ENCODE data around the gene TNIK.
"Not testable (repeated sequence)": the region's sequence is repeated elsewhere in the genome, so short reads cannot be mapped to it uniquely, and the experiment has no call there.

Gene TNIK

DNA sequence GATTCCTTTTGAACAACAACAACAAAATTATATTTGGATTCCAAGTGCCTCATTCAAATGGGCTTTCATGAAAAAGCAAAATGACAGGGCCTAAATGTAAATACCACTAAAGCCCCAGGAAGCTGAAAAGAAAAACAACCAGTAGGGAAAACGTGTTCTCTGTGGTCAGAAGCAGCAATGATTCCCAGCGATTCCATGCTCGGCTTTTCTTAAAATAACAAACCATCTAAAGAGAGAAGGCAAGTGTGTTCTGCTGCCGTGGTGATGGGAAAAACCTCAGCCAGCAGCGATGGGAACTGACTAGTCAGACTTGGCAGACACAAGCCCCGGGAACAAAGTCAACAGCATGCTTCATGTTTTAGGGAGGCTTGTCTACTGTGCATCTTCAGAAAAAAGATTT, 153.6 kb downstream of the TNIK start:
- DNase-seq, result no peak

DNA sequence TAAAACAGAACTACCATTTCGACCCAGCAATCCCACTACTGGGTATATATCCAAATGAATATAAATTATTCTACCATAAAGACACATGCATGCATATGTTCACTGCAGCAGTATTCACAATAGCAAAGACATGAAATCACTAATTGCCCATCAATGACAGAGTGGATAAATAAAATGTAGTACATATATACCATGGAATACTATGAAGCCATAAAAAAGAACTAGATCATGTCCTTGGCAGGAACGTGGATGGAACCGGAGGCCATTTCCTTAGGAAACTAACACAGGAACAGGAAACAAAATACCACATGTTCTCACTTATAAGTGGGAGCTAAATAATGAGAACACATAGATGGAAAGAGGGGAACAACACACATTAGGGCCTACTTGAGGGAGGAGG, 154.4 kb downstream of the TNIK start:
- DNase-seq, result not testable (repeated sequence)

- DNase-seq, result not testable (repeated sequence)
These were observed 155.7 kb downstream of the TNIK start for GRCh38 chr3:171304498-171304897.

DNA sequence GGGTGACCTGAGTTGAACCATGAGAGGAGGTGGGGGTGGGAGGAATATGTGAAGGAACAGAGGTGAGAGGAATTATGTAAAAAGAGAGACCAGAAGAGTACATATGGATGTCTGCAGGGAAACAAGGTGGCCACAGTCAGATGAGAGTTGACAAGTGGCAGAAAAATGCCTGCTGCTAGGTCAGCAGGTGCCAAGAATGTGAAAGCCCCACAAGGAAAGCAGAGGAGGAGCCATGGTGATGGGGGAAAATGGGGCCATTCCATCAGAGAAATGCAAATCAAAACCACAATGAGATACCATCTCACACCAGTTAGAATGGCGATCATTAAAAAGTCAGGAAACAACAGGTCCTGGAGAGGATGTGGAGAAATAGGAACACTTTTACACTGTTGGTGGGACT, 156.2 kb downstream of the TNIK start:
- DNase-seq, result not testable (repeated sequence)

DNA sequence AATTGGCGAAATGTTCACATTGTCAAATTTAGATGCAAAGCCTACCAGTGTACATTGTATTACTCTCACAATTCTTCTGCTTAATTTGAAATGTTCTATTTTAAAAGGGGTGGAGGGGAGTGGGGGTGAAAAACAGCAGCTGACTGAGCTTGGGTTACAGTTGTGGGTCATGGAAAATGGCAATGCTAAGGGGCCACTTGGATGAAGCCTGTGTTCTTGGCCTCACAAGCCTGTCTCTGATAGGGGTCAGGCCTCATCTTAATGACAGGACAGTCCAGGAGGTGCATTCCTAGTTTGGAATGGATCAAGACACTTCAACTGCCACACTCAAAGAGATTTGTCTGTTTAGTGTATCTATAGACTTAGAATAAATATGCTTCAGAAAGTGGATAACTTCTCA, 158.2 kb downstream of the TNIK start:
- no peak for DNase-seq

GRCh38 chr3:171301002-171301401, 159.2 kb downstream of the TNIK start:
- DNase-seq, result no peak

DNA sequence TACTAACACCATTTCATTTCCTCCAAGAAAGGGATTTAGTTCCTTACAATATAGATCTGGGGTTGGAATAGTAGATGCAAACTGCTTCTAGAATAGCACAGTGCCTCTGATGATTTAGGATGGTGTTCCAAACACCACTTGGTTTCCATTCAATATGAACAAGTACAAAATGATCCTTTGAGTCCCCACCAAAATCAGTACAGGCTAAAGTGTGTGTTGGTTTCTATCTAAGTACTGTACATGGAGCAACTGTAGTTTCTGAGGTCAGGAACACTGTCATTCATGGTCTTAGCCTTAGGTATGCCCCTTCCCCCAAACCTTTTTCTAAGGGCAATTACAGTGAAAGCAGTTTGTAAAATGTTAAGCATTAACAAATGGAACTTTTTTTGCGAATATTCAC, 162.3 kb downstream of the TNIK start:
- no peak for DNase-seq

GRCh38 chr3:171297207-171297606, 163.0 kb downstream of the TNIK start:
- DNase-seq, result no peak

DNA sequence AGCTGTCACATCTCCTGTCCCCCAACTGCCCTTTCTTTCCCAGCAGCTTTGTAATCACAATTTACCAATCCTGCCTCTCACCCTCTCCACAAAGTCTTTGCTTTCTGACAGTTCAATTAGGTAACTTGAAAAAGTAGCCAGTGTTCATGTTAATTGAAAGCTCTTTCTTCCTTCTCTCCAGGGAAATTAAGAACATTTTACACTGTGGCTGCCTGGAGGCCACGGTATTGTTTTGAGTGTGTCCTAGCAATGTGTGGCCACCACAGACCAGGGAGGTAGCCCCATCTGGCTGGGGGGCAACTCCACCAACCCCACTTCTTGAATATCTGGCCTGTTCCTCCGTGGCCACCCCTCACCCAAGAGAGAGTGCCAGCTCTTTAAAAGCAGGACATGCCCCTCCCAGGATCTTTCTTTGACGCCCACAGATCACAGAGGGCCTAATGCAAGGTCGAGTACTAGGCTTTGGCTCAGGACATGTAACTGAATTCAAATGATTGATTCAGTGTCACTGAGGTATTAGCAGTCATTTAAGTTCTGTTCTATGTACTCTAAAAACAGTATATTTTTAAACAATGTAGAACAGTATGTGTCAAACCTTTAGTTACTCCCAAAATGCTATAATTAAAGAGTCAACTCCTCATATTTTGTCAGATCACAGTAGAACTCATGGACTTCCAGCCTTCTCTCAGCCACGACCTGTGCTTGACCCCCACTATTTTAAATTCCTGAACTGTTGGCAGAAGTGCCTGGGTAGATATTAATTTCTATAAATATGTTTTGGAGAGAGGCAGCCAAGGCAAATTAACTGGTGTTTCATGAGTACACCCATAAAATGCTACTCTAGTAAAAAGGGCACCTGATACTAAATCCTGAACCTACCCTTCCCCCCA, 164.5 kb downstream of the TNIK start:
- no peak for DNase-seq

GRCh38 chr3:171293142-171293782, 166.9 kb downstream of the TNIK start:
- DNase-seq, result no peak

- DNase-seq, result no peak
These were observed 169.5 kb downstream of the TNIK start for GRCh38 chr3:171290680-171291079.

- DNase-seq, result no peak
These were observed 170.9 kb downstream of the TNIK start for GRCh38 chr3:171289291-171289690.

GRCh38 chr3:171287761-171288160, 172.4 kb downstream of the TNIK start:
- not testable (repeated sequence) for DNase-seq

- no peak for DNase-seq
These were observed 173.5 kb downstream of the TNIK start for GRCh38 chr3:171286580-171287249.

DNA sequence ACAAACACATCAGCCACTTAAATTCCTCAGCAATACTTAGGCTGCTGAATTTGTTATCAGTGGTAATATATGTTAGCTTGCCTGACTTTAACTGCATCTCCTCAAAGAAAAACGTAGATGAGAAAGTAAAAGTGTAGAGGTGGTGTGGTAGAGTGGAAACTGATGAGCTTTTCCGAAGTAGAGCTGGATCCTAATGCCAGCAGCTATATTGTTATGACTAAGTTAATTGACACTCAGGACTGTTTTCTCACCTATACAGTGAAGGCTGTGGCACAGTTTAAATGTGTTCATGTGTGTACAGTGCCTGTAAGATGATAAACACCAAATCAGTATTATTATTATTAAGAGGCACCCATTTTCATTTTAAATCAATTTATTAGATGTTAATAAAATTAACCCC, 174.9 kb downstream of the TNIK start:
- DNase-seq, result no peak

DNA sequence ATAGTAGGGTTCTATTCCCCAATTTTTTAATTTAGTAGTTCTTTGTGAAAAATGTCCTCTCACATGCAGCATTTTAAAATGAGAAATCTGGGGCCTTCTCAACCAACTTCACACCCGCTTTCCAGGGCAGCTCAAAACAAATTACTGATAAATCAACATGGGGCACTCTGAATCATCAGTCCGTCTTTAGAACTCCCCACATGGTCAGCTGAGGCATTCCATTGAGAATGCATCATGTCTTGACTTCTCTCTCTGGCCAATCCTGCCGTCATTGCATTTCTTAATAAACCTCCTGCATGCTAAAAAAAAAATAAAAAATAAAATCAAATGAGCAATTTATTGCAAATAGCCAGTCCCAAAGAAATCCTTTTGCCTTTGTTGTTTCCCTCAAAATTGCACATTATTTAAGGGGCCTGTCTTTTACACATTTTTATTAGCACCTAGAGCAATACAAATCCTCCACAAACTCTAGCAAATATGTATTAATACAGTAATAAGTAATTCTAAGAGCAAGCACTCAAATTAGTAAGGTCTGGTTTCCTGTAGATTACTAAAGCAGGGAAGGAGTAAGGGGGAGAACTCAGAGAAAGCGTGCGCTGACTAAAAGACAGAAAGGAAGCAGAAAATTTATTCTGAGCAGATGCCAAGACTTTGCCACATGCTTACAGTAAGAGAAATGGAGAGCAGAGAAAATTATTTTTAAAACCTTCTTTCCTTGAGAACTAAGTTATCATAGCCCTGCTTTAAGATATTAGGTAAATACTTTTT, 175.7 kb downstream of the TNIK start:
- no peak for DNase-seq

DNA sequence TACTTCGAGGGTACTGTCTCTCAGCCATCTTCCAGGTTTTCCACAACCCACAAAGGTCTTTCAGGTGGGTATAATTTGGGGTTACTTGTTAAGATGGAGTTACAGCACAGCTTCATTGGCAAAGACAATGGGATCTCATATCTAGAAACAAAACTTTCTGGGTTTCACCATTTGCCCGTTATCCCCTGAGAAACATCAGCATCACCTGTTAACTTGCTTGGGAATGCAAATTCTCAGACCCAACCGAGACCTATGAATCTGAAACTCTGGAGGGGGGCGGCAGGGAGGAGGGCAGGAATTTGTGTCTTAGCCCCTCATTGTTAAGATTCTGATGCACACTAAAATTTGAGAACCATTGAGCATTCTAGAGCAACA, 176.4 kb downstream of the TNIK start:
- DNase-seq, result no peak

DNA sequence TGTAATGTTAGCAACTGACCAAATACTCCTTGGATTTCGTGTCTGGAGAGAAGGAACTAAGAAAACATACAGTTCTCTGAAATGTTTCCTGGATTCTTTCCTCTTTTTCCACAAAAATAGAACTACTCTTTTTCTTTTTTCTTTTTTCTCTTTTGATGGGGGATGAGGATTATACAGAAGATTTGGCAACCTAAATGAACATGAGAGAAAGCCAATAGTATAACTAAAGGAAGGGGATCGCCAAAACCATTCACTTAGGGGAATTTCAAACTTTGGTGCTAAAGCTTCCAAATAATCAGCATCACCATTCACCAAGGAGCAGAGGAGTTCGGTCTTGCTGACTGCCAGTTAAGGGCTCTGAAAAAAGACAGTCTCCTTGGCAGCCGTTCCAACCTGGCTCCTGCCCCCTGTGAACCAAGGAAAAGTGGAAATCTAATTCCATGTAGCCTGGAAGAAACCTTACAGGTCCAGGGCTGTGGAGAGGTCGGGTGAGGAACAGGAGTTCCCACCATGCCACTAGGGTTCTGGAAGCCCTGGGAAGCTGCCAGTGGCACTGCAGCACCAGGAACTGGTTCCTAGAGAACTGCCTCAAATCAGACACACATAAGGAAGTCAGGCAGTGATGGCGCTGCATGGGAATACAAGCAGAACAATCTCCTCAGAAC, 176.9 kb downstream of the TNIK start:
- DNase-seq, result no peak

DNA sequence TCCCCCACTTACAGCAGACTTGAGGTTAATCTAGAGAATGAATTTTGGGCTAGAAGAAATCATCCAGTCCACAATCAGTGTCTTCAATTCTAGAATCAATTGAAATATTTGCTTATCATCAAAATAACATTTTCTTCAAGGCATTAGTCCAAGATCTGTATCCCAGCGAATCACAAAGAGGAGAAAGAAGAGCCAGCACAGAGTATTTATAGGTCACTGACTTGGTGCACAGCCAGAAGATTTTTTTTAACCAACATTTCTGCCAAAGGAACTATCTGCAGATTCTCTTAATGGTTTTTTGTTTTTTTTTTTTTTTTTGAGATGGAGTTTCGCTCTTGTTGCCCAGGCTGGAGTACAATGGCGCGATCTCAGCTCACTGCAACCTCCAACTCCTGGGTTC, 178.2 kb downstream of the TNIK start:
- no peak for DNase-seq

- DNase-seq, result no peak
These were observed 178.8 kb downstream of the TNIK start for GRCh38 chr3:171281256-171281992.

DNA sequence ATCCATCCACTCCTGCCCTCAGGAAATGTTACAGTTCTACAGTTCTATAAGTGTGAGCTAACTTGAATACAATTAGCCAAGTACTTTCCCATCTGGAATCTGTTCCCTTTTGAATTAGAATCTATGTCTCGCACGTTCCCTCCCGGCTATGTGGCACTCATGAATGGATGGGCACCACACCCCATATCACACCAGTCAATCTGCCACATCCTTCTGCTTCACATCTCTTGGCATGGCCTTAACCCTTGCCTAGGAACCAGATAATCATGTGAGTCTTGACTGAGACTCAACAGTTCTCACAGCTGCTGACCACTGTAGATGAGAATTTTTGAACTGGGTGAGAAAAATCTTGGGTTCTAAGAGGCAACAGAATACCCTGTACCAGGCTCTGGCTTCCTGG, 180.2 kb downstream of the TNIK start:
- no peak for DNase-seq

DNA sequence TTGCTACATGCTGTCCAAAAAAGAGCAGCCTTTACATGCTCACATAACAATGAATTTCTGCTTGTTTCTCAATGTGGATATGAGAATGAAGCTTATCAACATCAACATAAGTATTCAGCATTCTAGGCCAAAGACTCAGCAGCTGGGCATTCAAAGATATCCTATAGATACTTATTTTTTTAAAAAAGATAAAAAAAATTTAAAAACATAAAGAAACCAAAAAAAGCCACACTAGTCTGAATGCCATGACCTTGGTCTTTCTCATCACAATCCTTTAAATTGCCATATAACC, 182.0 kb downstream of the TNIK start:
- no peak for DNase-seq

All from T-helper 9 cell (primary cell).